GM23338 (cell line): ENCODE results near the gene GATAD2B. TPM values are rescaled to one million over a fixed set of nuclear protein-coding genes. Genes with fewer than 3 reads are reported as not detected.

Source experiments
- microRNA-seq: library from miRNA; unstranded; fragments of <30 nt; microRNA quantifications from one replicate; pipeline ENCODE4, GENCODE V29; 2017
- polyA plus RNA-seq: library from polyadenylated mRNA; unstranded; fragments of >200 nt; fragmentation: Nextera tagmentation; extraction: Ambion mirVana; gene quantifications from 2 replicates; pipeline ENCODE4 v1.2.1, GENCODE V29; 2016
- small RNA-seq: library from RNA; depleted of rRNA; stranded (forward); fragments of <200 nt; gene quantifications from one replicate; pipeline ENCODE3, GENCODE V24; 2014; ENCODE audit warnings: low replicate concordance
- total RNA-seq: library from RNA; depleted of rRNA; stranded (reverse); fragments of >200 nt; shearing (Covaris generic); gene quantifications from 2 replicates; pipeline ENCODE4 v1.2.3, GENCODE V29; 2014; rRNA removed

Gene GATAD2B
- total and polyA plus RNA-seq, 2 experiments from 2014 or later, result 5.2 to 17.8 TPM

Small RNAs within 50 kb of the gene (microRNA-seq; reads per million reads assigned to microRNA genes)
- gene MIR6737, result not detected

Small RNAs within 50 kb of the gene (small RNA-seq; reads per million reads assigned to genes)
- gene AL831737.1, result not detected
- gene MIR6737, result 0.07 reads per million
- not detected for gene RF00019

Other genes with a start within 250 kb of the GATAD2B start
- gene NPR1, start 244.3 kb downstream of the GATAD2B start, total RNA-seq, result 8.5 and 9.0 TPM in 2 replicates
- gene NPR1, start 244.3 kb downstream of the GATAD2B start, polyA plus RNA-seq, result 3.3 and 3.7 TPM in 2 replicates
- gene INTS3, start 194.9 kb downstream of the GATAD2B start, total RNA-seq, result 51.3 and 51.5 TPM in 2 replicates
- 21.5 and 22.7 TPM in 2 replicates for gene INTS3, start 194.9 kb downstream of the GATAD2B start, polyA plus RNA-seq
- 18.8 and 24.2 TPM in 2 replicates for gene SLC27A3, start 147.6 kb downstream of the GATAD2B start, total RNA-seq
- 26.3 and 27.1 TPM in 2 replicates for gene SLC27A3, start 147.6 kb downstream of the GATAD2B start, polyA plus RNA-seq
- 33.3 and 57.0 TPM in 2 replicates for gene DENND4B, start 23.7 kb upstream of the GATAD2B start, total RNA-seq
- 24.9 and 29.4 TPM in 2 replicates for gene DENND4B, start 23.7 kb upstream of the GATAD2B start, polyA plus RNA-seq
- gene CRTC2, start 35.6 kb upstream of the GATAD2B start, total RNA-seq, result 7.4 and 10.6 TPM in 2 replicates
- 18.3 and 20.7 TPM in 2 replicates for gene CRTC2, start 35.6 kb upstream of the GATAD2B start, polyA plus RNA-seq
- gene SLC39A1, start 40.6 kb upstream of the GATAD2B start, total RNA-seq, result 218 and 220 TPM in 2 replicates
- gene SLC39A1, start 40.6 kb upstream of the GATAD2B start, polyA plus RNA-seq, result 87.3 and 91.3 TPM in 2 replicates
- 21.3 and 26.8 TPM in 2 replicates for gene CREB3L4, start 44.9 kb upstream of the GATAD2B start, total RNA-seq
- 16.7 and 19.3 TPM in 2 replicates for gene CREB3L4, start 44.9 kb upstream of the GATAD2B start, polyA plus RNA-seq
- gene JTB, start 54.7 kb upstream of the GATAD2B start, total RNA-seq, result 179 and 208 TPM in 2 replicates
- gene JTB, start 54.7 kb upstream of the GATAD2B start, polyA plus RNA-seq, result 139 and 140 TPM in 2 replicates
- gene RAB13, start 63.4 kb upstream of the GATAD2B start, total RNA-seq, result 38.0 and 38.6 TPM in 2 replicates
- gene RAB13, start 63.4 kb upstream of the GATAD2B start, polyA plus RNA-seq, result 171 and 177 TPM in 2 replicates
- gene RPS27, start 67.8 kb upstream of the GATAD2B start, total RNA-seq, result 1,080 and 1,371 TPM in 2 replicates
- 3,355 and 3,425 TPM in 2 replicates for gene RPS27, start 67.8 kb upstream of the GATAD2B start, polyA plus RNA-seq
- not detected in 2 replicates for gene NUP210L, start 232.1 kb upstream of the GATAD2B start, total RNA-seq
- 0.10 and 0.19 TPM in 2 replicates for gene NUP210L, start 232.1 kb upstream of the GATAD2B start, polyA plus RNA-seq